Uterus (tissue), 4 donors: Measurements from ENCODE around the gene PCDHGA1. TPM values are rescaled to one million over a fixed set of nuclear protein-coding genes. Genes with fewer than 3 reads are reported as not detected.

Source experiments
- DNase-seq, 2 donors: peaks; one replicate each; pipeline ENCODE4 v3.0.0-alpha.2; 2019 to 2020
- H3K27ac ChIP-seq, 2 donors: fragments of 200-600 bp; sonication (generic); 1 replicate in 1 of 2; 2 replicates in 1 of 2; pipeline ENCODE4 v1.5.1; 2016 to 2018
- H3K27me3 ChIP-seq, 2 donors: fragments of 200-600 bp; sonication (generic); one replicate each; pipeline ENCODE4 v1.5.1; 2018 to 2019; ENCODE audit warnings: control low read depth in 1 of 2
- H3K36me3 ChIP-seq, 2 donors: fragments of 200-600 bp; sonication (generic); one replicate each; pipeline ENCODE4 v1.5.1; 2019; ENCODE audit warnings: control low read depth in 1 of 2
- H3K4me1 ChIP-seq, 2 donors: fragments of 200-600 bp; sonication (generic); one replicate each; pipeline ENCODE4 v1.5.1; 2018 to 2019; ENCODE audit warnings: control low read depth in 1 of 2
- H3K4me3 ChIP-seq, 2 donors: fragments of 200-600 bp; sonication (generic); 1 replicate in 1 of 2; 2 replicates in 1 of 2; pipeline ENCODE4 v1.5.1; 2018 to 2019; ENCODE audit warnings: mild to moderate bottlenecking in 1 of 2
- H3K9me3 ChIP-seq, 2 donors: fragments of 200-600 bp; sonication (generic); one replicate each; pipeline ENCODE4 v1.5.1; 2019; ENCODE audit warnings: control low read depth in 1 of 2
- POLR2A ChIP-seq, 2 donors: fragments of 450-650 bp; IDR thresholded peaks; one replicate each; pipeline ENCODE4 v1.6.1; 2016; ENCODE audit warnings: antibody characterized with exemption in 2 of 2, mild to moderate bottlenecking in 1 of 2, moderate library complexity in 1 of 2
- intact Hi-C: fragments of 100-400 bp; cut with DNase I; formaldehyde crosslinking; loops from one replicate; pipeline ENCODE4 v1.15.1; 2023; ENCODE audit warnings: low total_unique reads
- total RNA-seq, 4 donors: library from RNA; depleted of rRNA in 3 of 4; stranded (reverse); fragments of >200 nt in 3 of 4; gene quantifications; one replicate each; pipeline versions ENCODE4 v1.1.0 to v1.2.4, GENCODE V29; 2014 to 2023
- TF ChIP-seq, protein P1 (sequence below), 4 experiments: fragments of 200-600 bp in 2 of 4; fragments of 450-650 bp in 2 of 4; sonication (generic) in 2 of 4; IDR thresholded peaks; one replicate each; pipeline ENCODE4 v1.5.1; 2016 to 2019; ENCODE audit warnings: antibody characterized with exemption in 4 of 4, mild to moderate bottlenecking in 2 of 4, moderate library complexity in 1 of 4
- donor health status: DM: yes; HTN: yes; CAD: no.

Gene PCDHGA1
- total RNA-seq, 4 donors from 2014 or later: under 0.01 to 3.3 (median 1.5) TPM

DNA sequence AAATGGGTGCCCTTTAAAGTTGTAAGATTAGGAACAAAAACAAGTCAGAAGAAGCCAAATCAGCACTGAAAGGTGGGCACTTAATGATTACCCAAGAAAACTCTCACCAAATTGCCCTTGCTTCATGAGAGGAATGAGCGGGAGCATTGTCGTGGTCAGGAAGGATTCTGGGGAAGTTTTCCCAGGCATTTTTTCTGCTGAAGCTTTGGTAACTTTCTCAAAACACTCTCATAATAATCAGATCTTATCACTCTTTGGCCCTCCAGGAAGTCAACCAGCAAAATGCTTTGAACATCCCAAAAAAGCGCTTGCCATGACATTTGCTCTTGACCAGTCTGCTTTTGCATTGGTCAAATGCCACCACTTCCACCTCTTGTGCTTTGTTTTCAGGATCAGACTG, 135.0 kb downstream of the PCDHGA1 start:
- Histone ChIP-seq H3K36me3 (no peaks in the 10 kb centered on the region), H3K27ac (no peak overlapping the region), H3K4me3 (no peak overlapping the region), H3K4me1 (no peaks in the 10 kb centered on the region), H3K27me3 (no peaks in the 10 kb centered on the region), H3K9me3 (peaks cover 0 to 6% of the 10 kb centered on the region in 2 donors)
- TF ChIP-seq POLR2A (IDR thresholded peaks at IDR 0.05): no peak
- TF ChIP-seq, protein P1, sequence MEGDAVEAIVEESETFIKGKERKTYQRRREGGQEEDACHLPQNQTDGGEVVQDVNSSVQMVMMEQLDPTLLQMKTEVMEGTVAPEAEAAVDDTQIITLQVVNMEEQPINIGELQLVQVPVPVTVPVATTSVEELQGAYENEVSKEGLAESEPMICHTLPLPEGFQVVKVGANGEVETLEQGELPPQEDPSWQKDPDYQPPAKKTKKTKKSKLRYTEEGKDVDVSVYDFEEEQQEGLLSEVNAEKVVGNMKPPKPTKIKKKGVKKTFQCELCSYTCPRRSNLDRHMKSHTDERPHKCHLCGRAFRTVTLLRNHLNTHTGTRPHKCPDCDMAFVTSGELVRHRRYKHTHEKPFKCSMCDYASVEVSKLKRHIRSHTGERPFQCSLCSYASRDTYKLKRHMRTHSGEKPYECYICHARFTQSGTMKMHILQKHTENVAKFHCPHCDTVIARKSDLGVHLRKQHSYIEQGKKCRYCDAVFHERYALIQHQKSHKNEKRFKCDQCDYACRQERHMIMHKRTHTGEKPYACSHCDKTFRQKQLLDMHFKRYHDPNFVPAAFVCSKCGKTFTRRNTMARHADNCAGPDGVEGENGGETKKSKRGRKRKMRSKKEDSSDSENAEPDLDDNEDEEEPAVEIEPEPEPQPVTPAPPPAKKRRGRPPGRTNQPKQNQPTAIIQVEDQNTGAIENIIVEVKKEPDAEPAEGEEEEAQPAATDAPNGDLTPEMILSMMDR (IDR thresholded peaks at IDR 0.05): no peak
- DNase-seq: no peak
- intact Hi-C loops: no loop called here

GRCh38 chr5:141475625-141476131, 145.4 kb downstream of the PCDHGA1 start, which contains the start of gene PCDHGC3:
PCDHGC3 (plus strand) TSS chr5:141475966; CDS start chr5:141476117, 151 bp downstream.
- peak within 1 kb of the TSS; percentile 54 to 55 for H3K4me3 ChIP-seq
- peaks cover 15 to 21% of the 10 kb centered on the region in 2 donors for H3K4me1 ChIP-seq
- TF ChIP-seq, protein P1 (IDR thresholded peaks at IDR 0.05): peak; percentile 58 to 80 (median 66)
- TF ChIP-seq POLR2A (IDR thresholded peaks at IDR 0.05): peak; percentile 70 to 74
- no peaks in the 10 kb centered on the region for H3K9me3 ChIP-seq
- peak; percentile 95 for DNase-seq
- no peaks in the 10 kb centered on the region for H3K27me3 ChIP-seq
- intact Hi-C loops: loop anchor here (10.0 kb wide), 1 partner anchor 49 kb away; no protein-coding TSS in a partner anchor
- H3K36me3 ChIP-seq: no peaks in the 10 kb centered on the region
- peak within 1 kb of the TSS; percentile 90 to 92 for H3K27ac ChIP-seq

DNA sequence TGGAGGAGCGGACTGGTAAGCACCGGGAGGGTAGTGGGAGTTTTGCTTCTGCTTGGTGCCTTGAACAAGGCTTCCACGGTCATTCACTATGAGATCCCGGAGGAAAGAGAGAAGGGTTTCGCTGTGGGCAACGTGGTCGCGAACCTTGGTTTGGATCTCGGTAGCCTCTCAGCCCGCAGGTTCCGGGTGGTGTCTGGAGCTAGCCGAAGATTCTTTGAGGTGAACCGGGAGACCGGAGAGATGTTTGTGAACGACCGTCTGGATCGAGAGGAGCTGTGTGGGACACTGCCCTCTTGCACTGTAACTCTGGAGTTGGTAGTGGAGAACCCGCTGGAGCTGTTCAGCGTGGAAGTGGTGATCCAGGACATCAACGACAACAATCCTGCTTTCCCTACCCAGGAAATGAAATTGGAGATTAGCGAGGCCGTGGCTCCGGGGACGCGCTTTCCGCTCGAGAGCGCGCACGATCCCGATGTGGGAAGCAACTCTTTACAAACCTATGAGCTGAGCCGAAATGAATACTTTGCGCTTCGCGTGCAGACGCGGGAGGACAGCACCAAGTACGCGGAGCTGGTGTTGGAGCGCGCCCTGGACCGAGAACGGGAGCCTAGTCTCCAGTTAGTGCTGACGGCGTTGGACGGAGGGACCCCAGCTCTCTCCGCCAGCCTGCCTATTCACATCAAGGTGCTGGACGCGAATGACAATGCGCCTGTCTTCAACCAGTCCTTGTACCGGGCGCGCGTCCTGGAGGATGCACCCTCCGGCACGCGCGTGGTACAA, 146.0 kb downstream of the PCDHGA1 start:
- intact Hi-C loops: loop anchor here (10.0 kb wide), 1 partner anchor 48 kb away; no protein-coding TSS in a partner anchor
- H3K4me1 ChIP-seq: peaks cover 15 to 24% of the 10 kb centered on the region in 2 donors
- H3K27me3 ChIP-seq: no peaks in the 10 kb centered on the region
- no peaks in the 10 kb centered on the region for H3K9me3 ChIP-seq
- peak; percentile 70 to 74 for DNase-seq
- peak overlapping the region; percentile 90 to 92 for H3K27ac ChIP-seq
- peak in 1 of 2 donors; percentile 8 for TF ChIP-seq POLR2A (IDR thresholded peaks at IDR 0.05)
- TF ChIP-seq, protein P1 (IDR thresholded peaks at IDR 0.05): no peak
- H3K4me3 ChIP-seq: peak overlapping the region; percentile 54 to 55
- H3K36me3 ChIP-seq: no peaks in the 10 kb centered on the region

- Histone ChIP-seq H3K9me3 (no peaks in the 10 kb centered on the region), H3K4me1 (peaks cover 15 to 24% of the 10 kb centered on the region in 2 donors), H3K36me3 (no peaks in the 10 kb centered on the region), H3K4me3 (peak overlapping the region; percentile 54 to 55), H3K27ac (peak overlapping the region; percentile 90 to 92), H3K27me3 (no peaks in the 10 kb centered on the region)
- intact Hi-C loops: loop anchor here (10.0 kb wide), 1 partner anchor 48 kb away; no protein-coding TSS in a partner anchor
- TF ChIP-seq, protein P1 (IDR thresholded peaks at IDR 0.05): no peak
- no peak for TF ChIP-seq POLR2A (IDR thresholded peaks at IDR 0.05)
- DNase-seq: no peak
Measured at GRCh38 chr5:141477044-141477575, 146.8 kb downstream of the PCDHGA1 start.
